ENCODE results near the gene ACOT11. TPM values are rescaled to one million over a fixed set of nuclear protein-coding genes. Genes with fewer than 3 reads are reported as not detected.

ACOT11 gene
- total and polyA plus RNA-seq, 2 of the 4 experiments (the other 2 are of a cell fraction) = 2.5 to 2.7 TPM

DNA sequence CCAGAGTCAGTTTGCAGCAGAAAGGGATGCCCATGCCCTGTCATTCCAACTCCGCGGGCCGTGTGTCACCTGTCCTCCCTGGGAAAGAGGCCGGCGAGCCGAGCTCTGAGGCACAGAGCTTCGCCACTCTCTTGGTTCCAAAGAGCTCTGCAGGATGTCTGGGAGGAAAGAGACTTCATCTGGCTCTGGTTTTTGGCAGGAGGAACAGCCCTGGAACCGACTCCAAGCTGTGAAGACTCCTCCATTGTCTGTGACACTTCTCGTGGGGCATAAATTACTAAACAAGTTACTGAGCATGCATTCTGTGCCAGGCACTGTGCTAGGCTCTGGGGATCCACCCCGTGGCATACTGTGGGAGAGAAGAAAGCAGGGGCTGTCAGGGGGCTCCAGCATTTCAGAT, 79.2 kb downstream of the ACOT11 start:
- Histone ChIP-seq H3K27ac (ENCODE audit: insufficient read depth, low read length) (no peak overlapping the region), H2AFZ (replicated peaks; ENCODE audit: low read length, poor library complexity) (no peak overlapping the region), H3K9ac (ENCODE audit: low read depth, low read length) (no peak overlapping the region), H2BK20ac (ENCODE audit: low read depth, low read length) (no peak overlapping the region), H4K8ac (ENCODE audit: low read depth in 2 of 2, low read length in 2 of 2) (no peak overlapping the region), H3K56ac (ENCODE audit: extremely low read depth, insufficient read depth, low read length) (no peak overlapping the region), H3K9me1 (ENCODE audit: insufficient read depth, low read length) (no peaks in the 10 kb centered on the region), H2AK9ac (replicated peaks; ENCODE audit: low read depth, low read length, poor library complexity) (no peak overlapping the region), H2BK15ac (ENCODE audit: low read depth, low read length) (no peak overlapping the region), H2AK5ac (ENCODE audit: low read depth, low read length) (no peak overlapping the region), H4K20me1 (ENCODE audit: insufficient read depth, low read length) (no peaks in the 10 kb centered on the region), H2BK5ac (ENCODE audit: low read depth, low read length, poor library complexity, severe bottlenecking) (no peak overlapping the region), H3K27me3 (ENCODE audit: control insufficient read depth, insufficient read depth, low read length) (peaks cover 25% of the 10 kb centered on the region), H3K9me3 (ENCODE audit: control insufficient read depth, insufficient read depth, low read length) (no peaks in the 10 kb centered on the region), H3K23ac (ENCODE audit: low read depth, low read length) (no peak overlapping the region), H3K4me3 (ENCODE audit: insufficient read depth, low read depth, low read length) (no peak overlapping the region), H3K4me1 (ENCODE audit: control insufficient read depth, insufficient read depth, low read length) (no peaks in the 10 kb centered on the region), H4K5ac (ENCODE audit: low read depth, low read length) (no peak overlapping the region), H3K4ac (ENCODE audit: low read depth, low read length) (no peak overlapping the region), H3K14ac (replicated peaks; ENCODE audit: low read depth, low read length) (no peak overlapping the region), H3K4me2 (ENCODE audit: low read depth, low read length) (no peak overlapping the region), H3K36me3 (ENCODE audit: control insufficient read depth, insufficient read depth, low read length) (no peaks in the 10 kb centered on the region), H4K91ac (ENCODE audit: insufficient read depth, low read depth, low read length) (no peak overlapping the region), H2BK120ac (ENCODE audit: low read depth, low read length) (no peak overlapping the region), H3K79me1 (ENCODE audit: low read depth in 1 of 2, low read length in 2 of 2) (no peaks in the 10 kb centered on the region), H3K18ac (ENCODE audit: low read depth, low read length) (no peak overlapping the region)
- dilution Hi-C loops (cut with HindIII; ENCODE audit: low sequenced_read_pairs, unreplicated experiment) (no loop called here), intact Hi-C loops (cut with micrococcal nuclease) (no loop called here), in situ Hi-C loops (cut with MboI; ENCODE audit: low sequenced_read_pairs) (no loop called here)
- ChIA-PET POLR2A (ENCODE audit: unreplicated experiment) (no interaction called here), CTCF (no interaction called here)
- DNase-seq = no peak
- ATAC-seq (ENCODE audit: low read depth) = no peak
- no CpG with 5 or more reads among the region's 10 CpGs for WGBS, 2 experiments (ENCODE audit: extremely low coverage in 2 of 2, insufficient read length in 1 of 2)
- TF ChIP-seq POLR2A (IDR thresholded peaks at IDR 0.05; ENCODE audit: low read depth, low read length) = no peak
- no peak for TF ChIP-seq RFX5 (IDR thresholded peaks at IDR 0.05; ENCODE audit: low read depth, low read length)
- TF ChIP-seq RCOR1 (IDR thresholded peaks at IDR 0.05; ENCODE audit: insufficient replicate concordance, low read length) = no peak
- TF ChIP-seq NFE2L2 (IDR thresholded peaks at IDR 0.05; ENCODE audit: low read depth, low read length) = no peak
- no peak for TF ChIP-seq CEBPB (IDR thresholded peaks at IDR 0.05; ENCODE audit: low read depth, low read length)
- no peak for TF ChIP-seq CHD1 (IDR thresholded peaks at IDR 0.05; ENCODE audit: low read depth, low read length)
- no peak for TF ChIP-seq RAD21 (IDR thresholded peaks at IDR 0.05; ENCODE audit: low read length)
- no peak for TF ChIP-seq MXI1 (IDR thresholded peaks at IDR 0.05; ENCODE audit: borderline replicate concordance, low read depth, low read length)
- TF ChIP-seq USF2 (IDR thresholded peaks at IDR 0.05; ENCODE audit: low read depth, low read length) = no peak
- TF ChIP-seq, protein P1, sequence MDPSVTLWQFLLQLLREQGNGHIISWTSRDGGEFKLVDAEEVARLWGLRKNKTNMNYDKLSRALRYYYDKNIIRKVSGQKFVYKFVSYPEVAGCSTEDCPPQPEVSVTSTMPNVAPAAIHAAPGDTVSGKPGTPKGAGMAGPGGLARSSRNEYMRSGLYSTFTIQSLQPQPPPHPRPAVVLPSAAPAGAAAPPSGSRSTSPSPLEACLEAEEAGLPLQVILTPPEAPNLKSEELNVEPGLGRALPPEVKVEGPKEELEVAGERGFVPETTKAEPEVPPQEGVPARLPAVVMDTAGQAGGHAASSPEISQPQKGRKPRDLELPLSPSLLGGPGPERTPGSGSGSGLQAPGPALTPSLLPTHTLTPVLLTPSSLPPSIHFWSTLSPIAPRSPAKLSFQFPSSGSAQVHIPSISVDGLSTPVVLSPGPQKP (IDR thresholded peaks at IDR 0.05; ENCODE audit: borderline replicate concordance, low read depth, low read length) = no peak
- no peak for TF ChIP-seq FOS (IDR thresholded peaks at IDR 0.05; ENCODE audit: low read depth, low read length)
- no peak for TF ChIP-seq BHLHE40 (IDR thresholded peaks at IDR 0.05; ENCODE audit: low read depth, low read length)
- TF ChIP-seq SMC3 (IDR thresholded peaks at IDR 0.05; ENCODE audit: low read depth, low read length) = no peak
- TF ChIP-seq MAZ (IDR thresholded peaks at IDR 0.05; ENCODE audit: borderline replicate concordance, low read depth, low read length) = no peak
- TF ChIP-seq MAFK (IDR thresholded peaks at IDR 0.05; ENCODE audit: low read depth, low read length) = no peak
- TF ChIP-seq, protein P2, sequence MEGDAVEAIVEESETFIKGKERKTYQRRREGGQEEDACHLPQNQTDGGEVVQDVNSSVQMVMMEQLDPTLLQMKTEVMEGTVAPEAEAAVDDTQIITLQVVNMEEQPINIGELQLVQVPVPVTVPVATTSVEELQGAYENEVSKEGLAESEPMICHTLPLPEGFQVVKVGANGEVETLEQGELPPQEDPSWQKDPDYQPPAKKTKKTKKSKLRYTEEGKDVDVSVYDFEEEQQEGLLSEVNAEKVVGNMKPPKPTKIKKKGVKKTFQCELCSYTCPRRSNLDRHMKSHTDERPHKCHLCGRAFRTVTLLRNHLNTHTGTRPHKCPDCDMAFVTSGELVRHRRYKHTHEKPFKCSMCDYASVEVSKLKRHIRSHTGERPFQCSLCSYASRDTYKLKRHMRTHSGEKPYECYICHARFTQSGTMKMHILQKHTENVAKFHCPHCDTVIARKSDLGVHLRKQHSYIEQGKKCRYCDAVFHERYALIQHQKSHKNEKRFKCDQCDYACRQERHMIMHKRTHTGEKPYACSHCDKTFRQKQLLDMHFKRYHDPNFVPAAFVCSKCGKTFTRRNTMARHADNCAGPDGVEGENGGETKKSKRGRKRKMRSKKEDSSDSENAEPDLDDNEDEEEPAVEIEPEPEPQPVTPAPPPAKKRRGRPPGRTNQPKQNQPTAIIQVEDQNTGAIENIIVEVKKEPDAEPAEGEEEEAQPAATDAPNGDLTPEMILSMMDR (conservative IDR thresholded peaks at IDR 0.05; ENCODE audit: low read depth, low read length) = no peak
- BruUV-seq (replicated peaks) = no TSS peak
